ENCODE data around the gene CDC73.
"Not testable (repeated sequence)": the region's sequence is repeated elsewhere in the genome, so short reads cannot be mapped to it uniquely, and the experiment has no call there.

The CDC73 gene

GRCh38 chr1:193179094-193179493 is 57.3 kb downstream of the CDC73 start:
- Histone ChIP-seq H3K36me3 (ENCODE audit: insufficient read depth, low read length) (no peaks in the 10 kb centered on the region), H3K27me3 (ENCODE audit: insufficient read depth, low read length) (no peaks in the 10 kb centered on the region), H3K4me3 (ENCODE audit: low read depth, low read length) (no peak overlapping the region), H3K27ac (ENCODE audit: low read depth, low read length) (no peak overlapping the region), H3K79me2 (ENCODE audit: control insufficient read depth, insufficient read depth, low read length, unreplicated experiment) (peaks cover 12% of the 10 kb centered on the region), H3K4me1 (ENCODE audit: control insufficient read depth, insufficient read depth, low read length, unreplicated experiment) (peaks cover 7% of the 10 kb centered on the region), H2AFZ (ENCODE audit: low read length, unreplicated experiment) (no peak overlapping the region)

- Histone ChIP-seq H3K79me2 (ENCODE audit: control insufficient read depth, insufficient read depth, low read length, unreplicated experiment) (peaks cover 34% of the 10 kb centered on the region), H3K27me3 (ENCODE audit: insufficient read depth, low read length) (no peaks in the 10 kb centered on the region), H3K4me1 (ENCODE audit: control insufficient read depth, insufficient read depth, low read length, unreplicated experiment) (peaks cover 21% of the 10 kb centered on the region)
Measured at GRCh38 chr1:193181536-193181935, 59.7 kb downstream of the CDC73 start.

DNA sequence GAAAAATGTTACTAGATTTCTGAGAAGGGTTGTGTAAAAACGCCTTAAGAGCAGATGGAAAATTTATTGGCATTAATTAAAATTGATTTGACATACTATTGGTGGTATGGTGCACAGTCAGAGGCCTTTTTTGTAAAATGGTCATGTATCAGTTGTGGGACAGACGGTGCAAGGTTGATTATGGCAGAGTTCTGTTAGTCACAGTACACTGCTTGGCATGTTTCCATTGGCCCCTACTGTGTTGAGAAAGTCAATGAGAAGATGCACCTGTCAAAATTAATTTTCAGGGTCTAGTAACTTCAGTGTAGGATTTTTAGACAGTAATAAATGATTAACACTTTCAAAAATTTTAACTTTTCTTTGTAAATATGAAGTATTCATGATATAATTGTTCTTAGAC is 60.2 kb downstream of the CDC73 start:
- no peaks in the 10 kb centered on the region for H3K36me3 ChIP-seq (ENCODE audit: insufficient read depth, low read length)
- H3K4me1 ChIP-seq (ENCODE audit: control insufficient read depth, insufficient read depth, low read length, unreplicated experiment): peaks cover 21% of the 10 kb centered on the region
- no peak overlapping the region for H2AFZ ChIP-seq (ENCODE audit: low read length, unreplicated experiment)
- H3K27me3 ChIP-seq (ENCODE audit: insufficient read depth, low read length): no peaks in the 10 kb centered on the region
- H3K27ac ChIP-seq (ENCODE audit: low read depth, low read length): no peak overlapping the region
- peaks cover 39% of the 10 kb centered on the region for H3K79me2 ChIP-seq (ENCODE audit: control insufficient read depth, insufficient read depth, low read length, unreplicated experiment)
- no peak overlapping the region for H3K4me3 ChIP-seq (ENCODE audit: low read depth, low read length)

More at GRCh38 chr1:193181536-193181935, 59.7 kb downstream of the CDC73 start:
- Histone ChIP-seq H3K36me3 (ENCODE audit: insufficient read depth, low read length) (no peaks in the 10 kb centered on the region), H2AFZ (ENCODE audit: low read length, unreplicated experiment) (no peak overlapping the region), H3K27ac (ENCODE audit: low read depth, low read length) (0 out of 2 replicates have a peak overlapping the region, but pooled peaks have one; percentile 15), H3K4me3 (ENCODE audit: low read depth, low read length) (no peak overlapping the region)

DNA sequence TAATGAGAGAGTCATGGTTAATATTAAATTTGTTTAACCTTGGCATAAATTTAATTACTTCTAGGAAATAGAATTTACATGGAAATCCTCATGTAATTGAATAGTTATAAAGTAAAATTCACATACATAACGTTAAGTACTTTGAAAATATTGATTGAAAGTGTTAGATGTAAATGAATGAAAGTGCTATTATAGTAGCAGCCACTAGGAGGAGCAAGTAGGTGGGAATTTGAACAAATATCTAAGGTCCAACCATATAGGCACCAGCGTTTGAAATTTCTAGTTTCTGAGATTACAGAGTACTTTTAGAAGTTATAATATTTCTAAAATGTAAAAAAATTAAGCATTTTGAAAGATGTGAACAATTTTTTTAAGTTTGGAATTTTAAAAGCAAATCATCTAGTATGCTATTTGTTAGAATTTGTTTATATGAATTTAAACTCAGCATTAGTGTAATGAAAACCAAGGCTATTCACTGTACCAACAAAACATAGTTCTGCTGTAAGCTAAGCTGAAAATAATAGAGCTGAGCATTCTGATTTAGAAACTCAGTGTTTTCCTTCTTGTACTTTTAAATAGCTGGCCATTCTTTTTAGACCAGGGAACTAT is 61.3 kb downstream of the CDC73 start:
- Histone ChIP-seq H3K79me2 (ENCODE audit: control insufficient read depth, insufficient read depth, low read length, unreplicated experiment) (peaks cover 50% of the 10 kb centered on the region), H3K36me3 (ENCODE audit: insufficient read depth, low read length) (no peaks in the 10 kb centered on the region), H3K27ac (ENCODE audit: low read depth, low read length) (no peak overlapping the region), H3K4me1 (ENCODE audit: control insufficient read depth, insufficient read depth, low read length, unreplicated experiment) (peaks cover 21% of the 10 kb centered on the region), H2AFZ (ENCODE audit: low read length, unreplicated experiment) (no peak overlapping the region), H3K27me3 (ENCODE audit: insufficient read depth, low read length) (no peaks in the 10 kb centered on the region), H3K4me3 (ENCODE audit: low read depth, low read length) (no peak overlapping the region)

DNA sequence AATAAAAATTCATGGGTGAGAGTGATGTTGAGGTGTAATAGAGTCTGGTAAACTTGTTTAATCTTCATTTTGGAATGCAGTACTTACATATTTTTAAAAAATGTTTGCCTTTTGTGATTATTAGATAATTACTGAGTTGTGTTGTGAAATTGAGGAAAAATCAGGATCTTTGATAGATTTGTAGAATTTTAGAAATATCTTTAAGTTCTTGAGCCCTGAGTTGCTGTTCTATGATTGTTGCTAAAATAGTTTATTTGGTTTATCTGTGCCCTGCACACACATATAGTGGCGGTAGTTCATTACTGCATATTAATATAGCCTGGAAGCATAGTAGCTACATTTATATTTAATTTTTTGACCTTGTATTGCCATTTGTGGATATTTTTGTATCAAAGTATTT is 62.9 kb downstream of the CDC73 start:
- Histone ChIP-seq H3K27me3 (ENCODE audit: insufficient read depth, low read length) (no peaks in the 10 kb centered on the region), H3K36me3 (ENCODE audit: insufficient read depth, low read length) (no peaks in the 10 kb centered on the region), H3K27ac (ENCODE audit: low read depth, low read length) (no peak overlapping the region), H3K4me3 (ENCODE audit: low read depth, low read length) (no peak overlapping the region), H3K4me1 (ENCODE audit: control insufficient read depth, insufficient read depth, low read length, unreplicated experiment) (peaks cover 24% of the 10 kb centered on the region), H2AFZ (ENCODE audit: low read length, unreplicated experiment) (no peak overlapping the region), H3K79me2 (ENCODE audit: control insufficient read depth, insufficient read depth, low read length, unreplicated experiment) (peaks cover 64% of the 10 kb centered on the region)

DNA sequence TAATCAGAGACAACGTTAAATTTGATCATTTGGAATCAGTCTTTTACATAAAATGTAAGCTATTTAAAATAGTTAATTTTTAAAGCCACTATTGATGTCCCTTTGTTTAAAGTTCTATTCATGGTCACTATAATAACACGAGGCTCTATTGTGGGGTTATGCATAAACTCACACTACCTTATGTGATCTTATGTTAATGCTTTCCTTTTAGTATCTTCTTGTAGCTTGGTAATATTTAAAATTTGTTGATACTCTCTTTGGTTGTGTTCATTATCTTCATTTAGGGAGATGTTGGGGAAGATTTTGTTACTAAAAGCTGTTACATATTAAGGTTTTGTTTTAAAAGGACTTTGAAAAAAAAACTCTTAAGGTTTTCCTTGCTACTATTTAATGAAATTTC is 63.4 kb downstream of the CDC73 start:
- H3K4me1 ChIP-seq (ENCODE audit: control insufficient read depth, insufficient read depth, low read length, unreplicated experiment): peaks cover 24% of the 10 kb centered on the region
- H3K27me3 ChIP-seq (ENCODE audit: insufficient read depth, low read length): no peaks in the 10 kb centered on the region
- no peak overlapping the region for H2AFZ ChIP-seq (ENCODE audit: low read length, unreplicated experiment)
- H3K27ac ChIP-seq (ENCODE audit: low read depth, low read length): no peak overlapping the region
- H3K79me2 ChIP-seq (ENCODE audit: control insufficient read depth, insufficient read depth, low read length, unreplicated experiment): peaks cover 68% of the 10 kb centered on the region
- H3K4me3 ChIP-seq (ENCODE audit: low read depth, low read length): no peak overlapping the region
- H3K36me3 ChIP-seq (ENCODE audit: insufficient read depth, low read length): no peaks in the 10 kb centered on the region

GRCh38 chr1:193185901-193186731 is 64.3 kb downstream of the CDC73 start, which contains the start of gene B3GALT2:
Gene B3GALT2, minus strand, starts transcription at chr1:193186613. Its CDS starts 5,051 bp downstream, at chr1:193181562.
- Histone ChIP-seq H3K27ac (ENCODE audit: low read depth, low read length) (no peak within 1 kb of the TSS), H3K4me3 (ENCODE audit: low read depth, low read length) (peak within 1 kb of the TSS; percentile 67)

GRCh38 chr1:193187114-193187513 is 65.3 kb downstream of the CDC73 start:
- Histone ChIP-seq H3K27me3 (ENCODE audit: insufficient read depth, low read length) (no peaks in the 10 kb centered on the region), H3K4me3 (ENCODE audit: low read depth, low read length) (no peak overlapping the region), H3K79me2 (ENCODE audit: control insufficient read depth, insufficient read depth, low read length, unreplicated experiment) (peaks cover 72% of the 10 kb centered on the region), H2AFZ (ENCODE audit: low read length, unreplicated experiment) (no peak overlapping the region), H3K4me1 (ENCODE audit: control insufficient read depth, insufficient read depth, low read length, unreplicated experiment) (peaks cover 17% of the 10 kb centered on the region), H3K36me3 (ENCODE audit: insufficient read depth, low read length) (peaks cover 6% of the 10 kb centered on the region; the same call in 1 of the 2 replicates), H3K27ac (ENCODE audit: low read depth, low read length) (no peak overlapping the region)

More at GRCh38 chr1:193185901-193186731, 64.3 kb downstream of the CDC73 start, which contains the start of gene B3GALT2:
- Histone ChIP-seq H3K27me3 (ENCODE audit: insufficient read depth, low read length) (no peaks in the 10 kb centered on the region), H3K36me3 (ENCODE audit: insufficient read depth, low read length) (peaks cover 3% of the 10 kb centered on the region; the same call in 1 of the 2 replicates), H3K79me2 (ENCODE audit: control insufficient read depth, insufficient read depth, low read length, unreplicated experiment) (peaks cover 76% of the 10 kb centered on the region), H2AFZ (ENCODE audit: low read length, unreplicated experiment) (no peak within 1 kb of the TSS), H3K4me1 (ENCODE audit: control insufficient read depth, insufficient read depth, low read length, unreplicated experiment) (peaks cover 21% of the 10 kb centered on the region)

GRCh38 chr1:193188915-193189314 is 67.1 kb downstream of the CDC73 start:
- H3K79me2 ChIP-seq (ENCODE audit: control insufficient read depth, insufficient read depth, low read length, unreplicated experiment): peaks cover 67% of the 10 kb centered on the region
- H3K27me3 ChIP-seq (ENCODE audit: insufficient read depth, low read length); H3K4me3 ChIP-seq (ENCODE audit: low read depth, low read length); H2AFZ ChIP-seq (ENCODE audit: low read length, unreplicated experiment); H3K27ac ChIP-seq (ENCODE audit: low read depth, low read length): not testable (repeated sequence)
- peaks cover 17% of the 10 kb centered on the region for H3K4me1 ChIP-seq (ENCODE audit: control insufficient read depth, insufficient read depth, low read length, unreplicated experiment)
- peaks cover 15% of the 10 kb centered on the region; the same call in 1 of the 2 replicates for H3K36me3 ChIP-seq (ENCODE audit: insufficient read depth, low read length)

DNA sequence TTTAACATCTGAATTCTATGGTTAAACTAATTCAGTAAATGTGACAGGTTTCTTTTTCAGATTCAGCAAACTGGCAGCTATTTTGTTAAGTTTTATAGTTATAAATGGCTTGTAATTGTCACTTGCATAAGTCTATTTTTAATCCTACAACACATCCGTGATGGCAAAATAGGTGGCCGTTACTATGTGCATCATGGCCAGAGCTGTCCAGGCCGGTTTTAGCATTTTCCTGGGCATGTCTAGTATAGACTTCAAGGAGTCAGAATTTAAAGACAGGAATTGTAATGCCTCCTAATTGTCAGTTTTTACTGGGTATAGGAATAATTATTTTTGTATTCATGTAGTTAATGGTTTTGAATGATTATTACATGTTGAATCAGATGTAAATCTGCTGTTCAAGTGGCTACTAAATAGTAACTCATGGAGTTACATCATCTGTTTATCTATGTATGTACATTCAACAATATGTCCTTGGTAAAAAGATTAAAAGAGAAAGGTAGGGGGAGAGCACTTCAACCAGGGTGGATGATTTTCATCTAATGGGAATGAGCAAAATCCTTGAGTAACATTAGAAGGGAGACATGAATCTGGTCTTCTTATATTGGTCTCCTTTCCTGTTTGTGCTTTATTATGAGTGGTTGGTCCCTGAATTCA is 67.7 kb downstream of the CDC73 start:
- Histone ChIP-seq H2AFZ (ENCODE audit: low read length, unreplicated experiment) (no peak overlapping the region), H3K4me1 (ENCODE audit: control insufficient read depth, insufficient read depth, low read length, unreplicated experiment) (peaks cover 17% of the 10 kb centered on the region), H3K4me3 (ENCODE audit: low read depth, low read length) (no peak overlapping the region), H3K36me3 (ENCODE audit: insufficient read depth, low read length) (peaks cover 15% of the 10 kb centered on the region; the same call in 1 of the 2 replicates), H3K27me3 (ENCODE audit: insufficient read depth, low read length) (no peaks in the 10 kb centered on the region), H3K79me2 (ENCODE audit: control insufficient read depth, insufficient read depth, low read length, unreplicated experiment) (peaks cover 69% of the 10 kb centered on the region), H3K27ac (ENCODE audit: low read depth, low read length) (no peak overlapping the region)

Measured in ACC112 (cell line).